ENCODE results near the gene FUS.
"Not testable (repeated sequence)": the region's sequence is repeated elsewhere in the genome, so short reads cannot be mapped to it uniquely, and the experiment has no call there.

The FUS gene

GRCh38 chr16:31179747-31180459, at the start of gene FUS:
Gene FUS, plus strand, starts transcription at chr16:31180139. Its CDS starts 76 bp downstream, at chr16:31180215.
- peak; percentile 90 to 93 for DNase-seq

DNA sequence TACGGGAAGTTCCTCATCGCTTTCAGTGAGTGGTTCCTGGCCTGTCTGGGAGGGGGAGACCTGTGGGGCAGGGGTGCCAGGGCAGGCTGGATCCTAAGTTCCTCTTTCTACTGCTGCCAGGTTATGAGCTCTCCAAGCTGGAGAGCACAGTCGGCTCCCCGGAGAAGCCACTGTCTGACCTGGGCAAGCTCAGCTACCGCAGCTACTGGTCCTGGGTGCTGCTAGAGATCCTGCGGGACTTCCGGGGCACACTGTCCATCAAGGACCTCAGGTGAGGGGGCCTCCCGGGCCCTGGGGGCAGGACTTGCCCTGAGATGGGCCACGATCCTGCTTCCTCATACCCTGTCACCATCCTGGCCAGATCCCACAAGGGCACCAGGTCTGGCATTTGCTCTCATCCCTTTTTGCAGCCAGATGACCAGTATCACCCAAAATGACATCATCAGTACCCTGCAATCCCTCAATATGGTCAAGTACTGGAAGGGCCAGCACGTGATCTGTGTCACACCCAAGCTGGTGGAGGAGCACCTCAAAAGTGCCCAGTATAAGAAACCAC, 49.5 kb upstream of the FUS start:
- DNase-seq, result peak in 1 of 2 donors; percentile 33

DNA sequence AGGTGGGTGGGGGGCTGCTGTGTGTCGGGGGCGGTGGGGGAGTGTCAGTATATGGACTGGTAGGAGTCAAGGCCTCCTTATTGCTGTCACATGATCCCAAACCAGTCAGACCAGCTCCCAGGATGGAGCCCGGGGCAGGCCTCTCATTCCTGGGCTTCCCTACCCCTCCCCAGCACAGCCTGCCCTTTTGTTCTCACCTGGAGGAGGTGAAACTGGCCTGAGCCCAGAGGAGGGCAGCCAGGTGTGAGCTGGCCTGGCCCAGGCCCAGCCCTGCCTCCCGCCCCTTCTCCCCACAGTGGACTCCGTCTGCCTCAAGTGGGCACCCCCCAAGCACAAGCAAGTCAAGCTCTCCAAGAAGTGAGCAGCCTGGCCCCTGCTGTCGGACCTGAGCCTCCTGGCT, 49.0 kb upstream of the FUS start:
- no peak for DNase-seq

DNA sequence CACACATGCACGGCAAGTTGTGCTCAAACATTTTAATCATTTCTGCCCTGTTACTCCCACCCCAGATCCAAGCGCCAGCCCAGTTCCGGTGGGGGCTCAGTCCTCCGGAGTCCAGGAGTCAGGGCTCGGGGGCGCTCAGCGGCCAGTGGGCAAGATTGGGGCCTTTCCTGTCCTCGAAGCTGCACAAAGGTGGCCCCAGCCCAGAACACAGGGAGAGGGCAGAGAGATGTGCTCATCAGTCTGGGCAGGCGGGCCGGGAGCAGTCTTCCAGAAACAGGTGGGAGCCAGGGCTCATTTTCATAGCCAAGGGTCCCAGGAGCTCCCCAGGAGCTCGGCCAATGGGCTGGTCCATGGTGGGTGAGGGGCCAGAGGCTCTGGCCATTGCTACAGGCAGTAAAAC, 48.5 kb upstream of the FUS start:
- no peak for DNase-seq

GRCh38 chr16:31131841-31132271, 48.1 kb upstream of the FUS start:
- no peak for DNase-seq

DNA sequence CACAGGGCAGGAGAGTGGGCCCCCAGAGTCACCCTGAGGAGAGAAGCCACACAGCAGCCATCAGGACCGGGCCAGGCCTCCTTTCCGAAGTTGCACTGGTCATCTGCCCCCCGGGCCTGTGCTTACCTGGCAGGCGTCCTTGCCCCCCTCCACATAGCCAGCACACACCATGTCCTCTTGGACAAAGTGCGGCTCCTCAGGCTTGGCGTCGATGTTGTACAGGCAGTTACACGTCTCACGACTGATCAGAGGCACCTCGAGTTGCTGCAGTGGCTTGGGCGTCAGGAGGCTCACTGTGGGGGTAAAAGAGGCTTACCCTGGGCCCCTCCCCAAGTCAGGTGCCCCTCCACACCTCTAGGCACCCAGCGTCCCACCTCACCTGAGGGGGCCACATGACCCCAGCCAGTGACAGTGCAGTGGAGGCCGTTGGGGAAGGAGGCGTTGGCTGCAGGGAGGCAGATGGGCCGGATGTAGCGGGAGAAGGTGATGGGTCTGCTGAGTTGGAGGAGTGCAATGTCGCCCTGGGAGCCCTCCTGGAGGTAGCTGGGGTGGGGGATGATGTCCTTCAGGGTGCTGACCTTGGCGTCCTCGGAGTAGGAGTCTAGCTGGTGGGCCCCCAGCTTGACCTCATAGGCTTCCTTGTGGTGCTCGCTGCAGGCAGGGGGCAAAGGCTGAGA, 47.5 kb upstream of the FUS start:
- no peak for DNase-seq

DNA sequence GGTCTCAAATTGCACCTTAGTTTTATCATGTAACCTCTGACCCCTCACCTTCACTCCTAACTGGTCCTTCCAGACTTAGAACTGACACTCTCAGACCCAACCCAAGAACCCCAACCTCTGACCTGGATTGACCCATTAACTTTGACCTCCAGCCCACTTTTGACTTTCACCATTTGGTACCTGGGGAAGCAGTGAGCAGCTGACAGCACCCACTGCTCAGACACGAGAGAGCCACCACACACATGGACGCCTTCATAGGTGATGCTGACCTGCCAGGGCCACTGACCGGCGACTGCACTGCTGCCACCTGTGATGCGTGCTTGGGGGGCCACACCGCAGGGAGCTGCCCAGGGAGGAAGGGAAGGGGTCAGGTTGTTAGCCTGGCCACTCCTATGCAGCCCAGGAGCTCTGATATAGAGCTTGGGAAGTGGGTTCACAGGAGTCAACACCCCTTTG, 46.9 kb upstream of the FUS start:
- no peak for DNase-seq

- DNase-seq, result peak in 1 of 2 donors; percentile 44
Observed at GRCh38 chr16:31134091-31134571, 45.8 kb upstream of the FUS start.

GRCh38 chr16:31134625-31135534, 45.1 kb upstream of the FUS start:
- no peak for DNase-seq

DNA sequence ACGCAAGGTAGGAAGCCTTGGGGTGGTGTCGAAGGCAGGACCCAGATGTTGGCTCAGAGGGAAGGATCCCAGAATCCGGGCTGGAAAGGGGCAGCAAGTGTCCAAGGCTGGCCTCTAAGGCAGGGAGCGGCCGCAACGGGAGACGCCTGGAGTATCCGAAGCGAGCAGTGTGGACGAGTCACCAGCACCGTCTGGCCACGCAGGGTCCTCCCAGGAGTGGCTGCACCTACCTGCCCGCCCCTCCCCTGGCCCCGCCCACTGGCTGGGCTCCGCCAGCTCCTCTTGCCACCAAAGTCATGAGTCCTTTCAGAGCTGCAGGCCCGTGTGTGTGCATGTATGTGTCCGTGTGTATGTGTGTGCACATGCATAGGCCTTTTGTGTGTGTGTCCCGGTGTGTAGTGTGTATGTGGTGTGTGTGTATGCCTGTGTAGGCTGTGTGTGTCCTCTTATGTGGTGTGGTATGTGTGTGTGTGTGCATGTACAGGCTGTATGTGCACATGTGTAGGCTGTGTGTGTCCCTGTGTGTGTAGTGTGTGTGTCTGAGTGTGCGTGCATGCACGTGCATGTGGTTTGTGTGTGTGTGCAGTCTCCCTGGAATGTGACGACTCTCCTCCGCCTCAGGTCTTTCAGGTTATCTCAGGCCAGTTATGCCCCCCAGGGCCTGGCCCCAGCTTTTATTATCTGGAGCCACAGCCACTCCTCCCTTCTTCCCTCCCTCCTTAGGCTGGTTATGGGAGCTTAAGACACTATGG, 44.2 kb upstream of the FUS start, which contains the start of gene PRSS8:
Gene PRSS8, minus strand, starts transcription at position 193 of the 752 bp plus-strand sequence. CDS start 229 bp downstream, outside the sequence.
- no peak for DNase-seq

DNA sequence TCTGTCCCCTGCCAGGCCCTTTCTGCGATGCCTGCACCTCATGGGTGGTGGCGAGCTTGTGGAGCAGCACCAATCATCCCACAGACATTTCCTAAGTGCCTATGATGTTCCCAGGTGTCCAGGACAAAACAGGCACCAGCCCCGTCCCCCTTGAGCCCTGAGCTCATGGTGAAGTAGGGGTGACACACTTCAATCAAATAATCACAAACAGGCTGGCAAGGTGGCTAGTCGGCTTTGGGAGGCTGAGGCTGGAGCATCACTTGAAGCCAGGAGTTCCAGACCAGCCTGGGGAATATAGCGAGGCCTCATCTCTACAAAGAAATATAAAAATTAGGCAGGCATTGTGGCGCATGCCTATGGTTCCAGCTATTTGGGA, 43.7 kb upstream of the FUS start:
- DNase-seq, result no peak

DNA sequence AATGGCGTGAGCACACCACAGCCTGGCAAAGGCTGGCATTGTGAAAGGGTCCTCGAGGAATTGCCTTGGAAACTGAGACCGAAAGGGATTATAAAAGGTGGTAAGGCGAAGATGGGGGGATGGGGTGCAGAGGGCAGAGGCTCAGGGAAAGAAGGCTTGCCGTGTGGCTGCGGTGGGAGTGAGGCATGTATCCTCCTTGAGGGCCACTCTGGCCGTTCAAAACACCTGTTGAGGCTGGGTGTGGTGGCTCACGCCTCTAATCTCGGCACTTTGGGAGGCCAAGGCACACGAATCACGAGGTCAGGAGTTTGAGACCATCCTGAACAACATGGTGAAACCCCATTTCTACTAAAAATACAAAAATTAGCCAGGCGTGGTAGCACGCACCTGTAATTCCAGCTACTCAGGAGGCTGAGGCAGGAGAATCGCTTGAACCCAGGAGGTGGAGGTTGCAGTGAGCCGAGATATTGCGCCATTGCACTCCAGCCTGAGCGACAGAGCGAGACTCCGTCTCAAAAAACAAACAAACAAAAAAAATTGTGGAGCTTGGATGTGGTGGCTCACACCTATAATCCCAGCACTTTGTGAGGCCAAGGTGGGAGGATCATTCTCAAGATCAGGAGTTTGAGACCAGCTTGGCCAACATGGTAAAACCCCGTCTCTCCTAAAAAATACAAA, 43.0 kb upstream of the FUS start:
- not testable (repeated sequence) for DNase-seq

- DNase-seq, result no peak
Observed at GRCh38 chr16:31138621-31139578, 41.0 kb upstream of the FUS start.

DNA sequence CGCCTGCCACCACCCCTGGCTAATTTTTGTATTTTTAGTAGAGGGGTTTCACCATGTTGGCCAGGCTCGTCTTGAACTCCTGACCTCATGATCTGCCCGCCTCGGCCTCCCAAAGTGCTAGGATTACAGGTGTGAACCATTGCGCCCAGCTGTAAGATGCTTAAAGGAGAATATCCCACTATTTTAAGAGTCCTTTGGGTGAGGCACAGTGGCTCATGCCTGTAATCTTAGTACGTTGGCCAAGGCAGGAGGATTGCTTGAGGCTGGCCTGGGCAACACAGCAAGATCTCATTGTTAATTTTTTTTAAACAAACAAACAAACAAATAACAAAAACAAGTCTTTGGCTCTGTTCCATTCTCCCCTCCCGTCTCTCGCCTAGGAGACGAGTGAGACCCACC, 38.9 kb upstream of the FUS start:
- DNase-seq, result not testable (repeated sequence)

DNA sequence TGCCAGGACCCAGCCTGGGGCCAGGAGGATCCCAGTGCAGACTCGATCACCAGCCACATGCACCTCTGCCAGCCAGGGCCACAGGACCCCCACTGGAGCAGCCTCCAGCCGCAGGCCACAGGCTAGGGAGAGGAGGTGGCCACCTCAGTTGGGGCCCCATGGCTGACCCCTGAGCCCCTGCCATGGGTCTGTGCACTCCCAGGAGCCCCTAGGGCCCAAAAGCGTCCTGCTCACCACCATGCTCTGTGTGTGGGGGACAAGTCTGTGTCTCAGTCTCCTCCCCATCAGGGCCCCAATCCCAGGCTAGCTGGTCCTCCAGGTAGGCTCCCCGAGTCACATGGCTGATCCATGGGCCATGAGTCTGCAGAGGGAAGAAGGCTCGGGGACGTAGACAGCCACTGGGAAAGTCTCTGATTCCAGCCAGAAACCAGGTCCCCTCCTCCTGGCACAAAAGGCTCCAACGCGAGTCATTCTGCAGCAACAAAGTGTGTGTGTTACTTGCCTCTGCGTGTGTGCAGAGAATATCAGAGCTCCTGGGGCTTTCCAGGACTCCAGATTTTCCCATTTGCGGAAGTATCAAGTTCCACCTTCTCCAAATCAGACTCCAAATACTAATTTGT, 38.3 kb upstream of the FUS start:
- no peak for DNase-seq

DNA sequence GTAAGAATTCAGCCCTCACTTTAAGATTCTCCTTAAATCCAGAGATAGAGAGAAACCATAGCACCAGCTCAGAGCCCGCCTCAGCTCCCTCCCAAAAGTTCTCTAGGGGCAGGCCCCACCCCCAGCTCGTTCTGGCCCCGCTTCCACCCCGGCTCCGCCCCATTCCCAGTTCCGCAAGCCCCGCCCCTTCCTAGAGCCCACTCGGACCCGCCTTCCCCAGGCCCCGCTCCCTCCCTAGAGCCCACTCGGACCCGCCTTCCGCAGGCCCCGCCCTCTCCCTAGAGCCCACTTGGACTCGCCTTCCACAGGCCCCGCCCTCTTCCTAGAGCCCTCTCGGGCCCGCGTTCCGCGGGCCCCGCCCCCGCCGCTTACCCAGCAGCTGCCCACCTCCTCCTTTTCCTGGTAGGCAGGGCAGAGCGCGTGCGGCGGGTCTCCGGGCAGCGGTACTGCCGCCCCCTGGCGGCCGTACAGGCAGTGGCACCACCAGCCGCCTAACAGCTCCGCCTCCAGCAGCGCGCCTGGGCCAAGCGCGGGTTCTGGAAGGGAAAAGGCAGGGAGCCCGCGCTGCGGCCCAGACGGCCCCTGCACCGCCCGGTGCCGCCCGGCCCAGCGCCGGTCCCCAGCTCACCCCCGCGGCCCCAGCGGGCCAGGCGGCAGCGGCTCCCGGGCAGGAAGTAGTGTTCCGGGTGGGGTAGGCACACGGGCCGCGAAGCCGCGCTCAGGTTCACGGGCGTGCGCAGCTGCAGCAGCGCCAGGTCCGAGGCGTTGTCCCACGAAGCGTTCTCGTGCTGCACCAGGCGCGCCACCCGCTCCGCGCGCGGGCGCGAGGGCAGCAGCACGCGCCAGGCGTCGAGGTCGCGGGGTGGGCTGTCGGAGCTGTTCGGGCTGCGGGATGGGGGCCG, 37.6 kb upstream of the FUS start:
- peak; percentile 99 for DNase-seq

DNA sequence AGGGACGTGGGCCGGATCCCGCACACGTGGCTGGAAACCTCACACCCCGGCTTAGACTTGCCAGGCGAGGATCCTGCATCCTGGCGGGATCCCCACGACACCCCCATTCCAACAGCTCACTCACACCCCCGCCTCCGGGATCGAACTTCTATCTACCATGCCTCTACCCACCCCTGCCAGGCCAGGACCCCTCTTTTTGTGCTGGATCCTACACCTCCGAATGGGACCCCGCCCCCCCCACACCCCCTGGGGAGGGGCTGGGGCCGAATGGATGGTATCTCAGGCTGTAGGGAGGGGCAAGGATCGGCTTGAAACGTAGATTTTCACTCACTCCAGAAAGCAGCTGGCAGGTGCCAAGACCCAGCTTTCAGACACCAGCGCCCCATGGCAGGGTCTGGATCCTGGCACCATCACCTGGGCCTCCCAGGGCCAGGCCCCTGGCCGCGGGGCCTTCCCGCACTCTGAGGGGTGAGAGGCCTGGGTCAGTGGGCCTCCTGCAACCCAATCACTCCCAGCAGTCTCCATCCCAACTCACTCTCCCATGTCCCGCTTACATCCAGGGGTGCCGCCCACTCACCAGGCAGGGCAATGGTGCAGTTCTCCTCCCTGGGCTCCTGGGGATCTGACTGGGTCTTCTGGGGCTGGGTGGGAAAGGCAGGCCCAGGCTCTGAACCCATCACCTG, 36.8 kb upstream of the FUS start:
- no peak for DNase-seq

GRCh38 chr16:31143694-31144148, 36.2 kb upstream of the FUS start:
- DNase-seq, result no peak
